ENCODE results near the gene COMMD6.

COMMD6 gene

DNA sequence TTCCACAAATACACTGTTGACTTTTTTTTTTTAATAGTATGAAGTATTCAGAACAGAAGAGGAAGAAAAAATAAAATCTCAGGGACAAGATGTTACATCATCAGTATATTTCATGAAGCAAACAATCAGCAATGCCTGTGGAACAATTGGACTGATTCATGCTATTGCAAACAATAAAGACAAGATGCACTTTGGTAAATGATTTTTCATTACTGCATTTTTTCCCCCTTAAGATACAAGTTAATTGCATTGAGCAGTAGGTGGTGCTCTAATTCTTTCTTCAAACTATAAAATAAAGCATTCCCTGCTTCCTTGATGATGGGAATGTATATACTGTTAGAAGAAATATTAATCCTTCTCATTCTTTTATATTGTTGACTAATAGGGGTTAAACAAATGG lies 29.0 kb upstream of the COMMD6 start:
- TF ChIP-seq, protein P1, sequence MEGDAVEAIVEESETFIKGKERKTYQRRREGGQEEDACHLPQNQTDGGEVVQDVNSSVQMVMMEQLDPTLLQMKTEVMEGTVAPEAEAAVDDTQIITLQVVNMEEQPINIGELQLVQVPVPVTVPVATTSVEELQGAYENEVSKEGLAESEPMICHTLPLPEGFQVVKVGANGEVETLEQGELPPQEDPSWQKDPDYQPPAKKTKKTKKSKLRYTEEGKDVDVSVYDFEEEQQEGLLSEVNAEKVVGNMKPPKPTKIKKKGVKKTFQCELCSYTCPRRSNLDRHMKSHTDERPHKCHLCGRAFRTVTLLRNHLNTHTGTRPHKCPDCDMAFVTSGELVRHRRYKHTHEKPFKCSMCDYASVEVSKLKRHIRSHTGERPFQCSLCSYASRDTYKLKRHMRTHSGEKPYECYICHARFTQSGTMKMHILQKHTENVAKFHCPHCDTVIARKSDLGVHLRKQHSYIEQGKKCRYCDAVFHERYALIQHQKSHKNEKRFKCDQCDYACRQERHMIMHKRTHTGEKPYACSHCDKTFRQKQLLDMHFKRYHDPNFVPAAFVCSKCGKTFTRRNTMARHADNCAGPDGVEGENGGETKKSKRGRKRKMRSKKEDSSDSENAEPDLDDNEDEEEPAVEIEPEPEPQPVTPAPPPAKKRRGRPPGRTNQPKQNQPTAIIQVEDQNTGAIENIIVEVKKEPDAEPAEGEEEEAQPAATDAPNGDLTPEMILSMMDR (IDR thresholded peaks at IDR 0.05; ENCODE audit: extremely low read depth, insufficient read depth, missing control alignments), result peak; percentile 41
- DNase-seq (ENCODE audit: low spot score), result no peak
- in situ Hi-C loops (cut with MboI; ENCODE audit: low pct_unique_long_range_greater_than_20kb, low sequenced_read_pairs, unreplicated experiment), result no loop called here

DNA sequence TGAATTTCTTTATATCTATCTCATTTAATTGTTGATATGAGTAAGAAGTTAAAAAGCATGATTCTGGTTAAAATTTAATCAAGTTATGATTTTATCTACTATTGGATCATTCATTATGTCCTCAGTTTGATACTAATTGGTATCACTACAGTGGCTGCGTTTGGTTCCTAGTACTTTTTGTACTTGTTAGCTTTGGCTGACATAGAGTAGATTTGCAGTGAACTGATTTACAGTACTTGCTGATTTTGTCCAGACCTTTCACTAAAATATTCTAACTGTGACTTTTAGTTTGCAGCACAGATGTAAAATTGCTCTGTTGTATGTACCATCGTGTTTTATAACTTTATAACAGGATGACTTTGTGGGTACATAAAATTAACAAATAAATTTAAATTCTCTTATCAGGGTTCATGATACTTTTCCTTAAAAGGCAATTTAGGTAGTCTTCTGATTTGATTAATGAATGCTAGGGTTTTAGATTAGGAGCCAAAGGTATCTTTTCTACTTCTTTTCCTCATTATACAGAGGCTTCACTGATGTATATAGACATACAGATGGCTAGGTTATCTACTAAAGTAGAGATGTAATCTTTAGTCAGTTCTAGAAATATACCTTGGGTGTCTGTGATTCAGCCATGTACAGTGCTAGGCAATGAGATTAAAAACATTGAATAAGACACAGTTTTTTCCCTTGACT lies 20.7 kb upstream of the COMMD6 start:
- no peak for DNase-seq (ENCODE audit: low spot score)
- TF ChIP-seq, protein P1 (IDR thresholded peaks at IDR 0.05; ENCODE audit: extremely low read depth, insufficient read depth, missing control alignments), result no peak
- in situ Hi-C loops (cut with MboI; ENCODE audit: low pct_unique_long_range_greater_than_20kb, low sequenced_read_pairs, unreplicated experiment), result no loop called here

DNA sequence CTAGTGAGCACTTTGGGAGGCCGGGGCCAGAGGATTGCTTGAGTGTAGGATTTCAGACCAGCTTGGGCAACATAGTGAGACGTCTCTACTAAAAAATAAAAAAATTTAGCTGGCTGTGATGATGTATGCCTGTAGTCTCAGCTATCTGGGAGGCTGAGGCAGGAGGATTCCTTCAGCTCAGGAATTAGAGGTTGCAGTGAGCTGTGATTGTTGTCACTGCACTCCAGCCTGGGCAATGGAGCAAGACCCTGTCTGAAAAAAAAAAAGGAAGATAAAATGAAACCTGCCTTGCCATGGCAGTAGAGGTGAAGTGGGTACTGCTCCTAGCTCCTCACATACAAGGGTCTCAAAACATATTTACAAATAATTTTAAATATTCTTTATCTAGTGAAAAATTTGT lies 19.3 kb upstream of the COMMD6 start:
- in situ Hi-C loops (cut with MboI; ENCODE audit: low pct_unique_long_range_greater_than_20kb, low sequenced_read_pairs, unreplicated experiment), result no loop called here
- TF ChIP-seq, protein P1 (IDR thresholded peaks at IDR 0.05; ENCODE audit: extremely low read depth, insufficient read depth, missing control alignments), result no peak
- DNase-seq (ENCODE audit: low spot score), result no peak

DNA sequence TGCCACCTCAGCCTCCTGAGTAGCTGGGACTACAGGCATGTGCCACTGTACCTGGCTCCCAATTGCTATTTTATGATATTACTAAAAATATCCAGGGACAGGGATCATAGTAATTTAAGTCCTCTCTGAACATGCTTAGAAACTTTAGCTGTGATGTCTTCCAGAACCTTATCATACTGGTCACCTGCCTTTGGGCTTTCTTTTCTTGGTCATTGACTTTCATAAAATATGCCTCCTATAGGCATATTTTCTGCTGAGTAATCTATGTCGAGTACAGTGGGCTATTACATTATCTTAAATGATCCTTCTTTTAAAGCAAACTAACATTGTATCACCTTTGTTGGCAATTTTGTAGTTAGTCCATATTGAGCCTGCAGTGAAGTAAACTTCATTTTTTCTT lies 18.2 kb upstream of the COMMD6 start:
- in situ Hi-C loops (cut with MboI; ENCODE audit: low pct_unique_long_range_greater_than_20kb, low sequenced_read_pairs, unreplicated experiment), result no loop called here
- DNase-seq (ENCODE audit: low spot score), result no peak
- TF ChIP-seq, protein P1 (IDR thresholded peaks at IDR 0.05; ENCODE audit: extremely low read depth, insufficient read depth, missing control alignments), result no peak

DNA sequence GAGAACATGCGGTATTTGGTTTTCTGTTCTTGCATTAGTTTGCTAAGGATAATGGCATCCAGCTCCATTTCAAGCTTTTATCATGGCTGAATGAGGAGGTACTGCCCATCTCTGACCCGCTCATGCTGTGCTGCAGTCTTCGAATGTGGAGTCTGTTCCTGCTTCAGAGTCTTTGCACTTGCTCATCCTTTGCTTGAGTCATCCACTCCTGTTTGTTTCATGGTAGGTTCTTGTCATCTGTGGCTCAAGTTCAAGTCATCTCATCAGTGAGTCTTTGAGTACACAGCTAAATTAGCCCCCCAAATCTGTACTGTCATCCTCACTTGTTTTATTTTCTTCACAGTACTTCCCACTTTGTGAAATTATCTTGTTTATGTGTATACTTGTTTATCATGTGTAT lies 17.3 kb upstream of the COMMD6 start:
- TF ChIP-seq, protein P1 (IDR thresholded peaks at IDR 0.05; ENCODE audit: extremely low read depth, insufficient read depth, missing control alignments), result no peak
- DNase-seq (ENCODE audit: low spot score), result no peak
- in situ Hi-C loops (cut with MboI; ENCODE audit: low pct_unique_long_range_greater_than_20kb, low sequenced_read_pairs, unreplicated experiment), result no loop called here

DNA sequence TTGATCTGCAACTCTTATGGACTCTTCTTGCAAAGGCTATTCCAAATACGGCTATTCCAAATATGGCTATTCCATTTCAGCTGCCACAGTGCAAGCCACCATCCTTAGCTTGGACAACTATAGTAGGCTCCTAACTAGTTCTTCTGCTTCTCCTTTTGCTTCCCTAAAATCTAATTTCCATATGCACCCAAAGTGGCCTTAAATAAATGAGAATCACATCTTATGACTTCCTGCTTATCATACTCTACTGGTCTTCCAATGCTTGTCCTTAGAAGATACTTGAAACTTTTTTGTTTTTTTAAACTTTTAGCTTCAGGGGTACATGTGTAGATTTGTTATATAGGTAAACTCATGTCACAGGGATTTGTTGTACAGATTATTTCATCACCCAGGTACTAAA lies 16.8 kb upstream of the COMMD6 start:
- TF ChIP-seq, protein P1 (IDR thresholded peaks at IDR 0.05; ENCODE audit: extremely low read depth, insufficient read depth, missing control alignments), result no peak
- in situ Hi-C loops (cut with MboI; ENCODE audit: low pct_unique_long_range_greater_than_20kb, low sequenced_read_pairs, unreplicated experiment), result no loop called here

More for the DNA sequence above, 16.8 kb upstream of the COMMD6 start:
- no peak for DNase-seq (ENCODE audit: low spot score)

All from GM13977 (cell line).